GM18511 (cell line): ENCODE data around the gene GRIN2D.
"Not testable (repeated sequence)": the region's sequence is repeated elsewhere in the genome, so short reads cannot be mapped to it uniquely, and the experiment has no call there.

Experiments used
- ATAC-seq: cut with Tn5 transposase; IDR thresholded peaks from one replicate; pipeline ENCODE4 v1.9.1; 2021; ENCODE audit warnings: mild to moderate bottlenecking, moderate library complexity; ENCODE audit not compliant: unreplicated experiment

Gene GRIN2D

GRCh38 chr19:48371367-48371766 lies 22.1 kb upstream of the GRIN2D start:
- no peak for ATAC-seq

DNA sequence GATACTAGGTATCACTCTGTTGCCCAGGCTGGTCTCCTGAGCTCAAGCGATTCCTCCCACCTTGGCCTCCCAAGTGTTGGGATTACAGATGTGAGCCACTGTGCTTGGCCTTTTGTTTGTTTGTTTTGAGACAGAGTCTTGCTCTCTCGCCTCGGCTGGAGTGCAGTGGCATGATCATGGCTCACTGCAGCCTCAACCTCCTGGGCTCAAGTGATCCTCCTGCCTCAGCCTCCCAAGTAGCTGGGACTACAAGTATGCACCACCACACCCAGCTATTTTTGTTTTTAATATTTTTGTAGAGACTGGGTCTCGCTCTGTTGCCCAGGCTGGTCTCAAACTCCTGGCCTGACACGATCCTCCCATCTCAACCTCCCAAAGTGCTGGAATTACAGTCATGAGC lies 21.7 kb upstream of the GRIN2D start:
- ATAC-seq: not testable (repeated sequence)

GRCh38 chr19:48372904-48373303 lies 20.6 kb upstream of the GRIN2D start:
- no peak for ATAC-seq

GRCh38 chr19:48373567-48373966 lies 19.9 kb upstream of the GRIN2D start:
- no peak for ATAC-seq

DNA sequence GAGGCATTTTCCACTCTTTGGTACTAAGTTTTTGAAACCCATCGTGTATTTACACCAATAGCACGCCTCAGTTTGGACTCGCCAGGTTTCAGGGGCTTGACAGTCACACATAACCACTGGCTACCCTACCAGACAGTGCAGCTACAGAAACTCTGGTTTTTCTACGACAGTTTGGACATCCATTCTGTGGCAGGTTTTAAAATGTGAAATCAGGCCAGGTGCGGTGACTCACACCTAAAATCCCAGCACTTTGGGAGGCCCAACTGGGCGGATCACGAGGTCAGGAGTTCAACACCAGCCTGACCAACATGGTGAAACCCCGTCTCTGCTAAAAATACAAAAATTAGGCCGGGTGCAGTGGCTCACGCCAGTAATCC lies 15.3 kb upstream of the GRIN2D start:
- ATAC-seq: no peak

GRCh38 chr19:48379058-48379457 lies 14.4 kb upstream of the GRIN2D start:
- ATAC-seq: no peak

GRCh38 chr19:48381178-48381950 lies 12.1 kb upstream of the GRIN2D start:
- no peak for ATAC-seq

GRCh38 chr19:48382286-48382685 lies 11.2 kb upstream of the GRIN2D start:
- no peak for ATAC-seq

GRCh38 chr19:48385461-48386087 lies 7.9 kb upstream of the GRIN2D start:
- ATAC-seq: no peak

DNA sequence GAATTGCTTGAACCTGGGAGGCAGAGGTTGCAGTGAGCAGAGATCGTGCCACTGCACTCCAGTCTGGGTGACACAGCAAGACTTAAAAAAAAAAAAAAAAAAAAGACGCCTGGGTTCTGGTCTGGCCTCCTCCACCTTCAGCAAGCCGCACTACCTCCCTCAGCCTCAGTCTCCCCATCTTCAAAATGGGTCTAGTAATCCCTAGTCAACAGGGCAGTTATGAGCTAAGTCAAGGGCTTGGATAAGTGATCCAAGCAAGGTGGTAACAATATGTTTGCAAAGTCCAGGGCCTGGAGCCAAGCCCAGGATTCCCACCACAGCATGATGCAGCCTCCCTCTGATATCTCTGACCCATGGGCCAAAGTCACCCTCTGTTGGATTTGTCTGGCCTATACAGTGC lies 6.5 kb upstream of the GRIN2D start:
- no peak for ATAC-seq

GRCh38 chr19:48390188-48391099 lies 3.0 kb upstream of the GRIN2D start:
- ATAC-seq: no peak

- ATAC-seq: no peak
Measured at GRCh38 chr19:48391100-48392005, 2.1 kb upstream of the GRIN2D start, which contains the start of gene KDELR1. Gene KDELR1, minus strand, starts transcription at chr19:48391551. Its CDS starts 193 bp downstream, at chr19:48391358.

- ATAC-seq: not testable (repeated sequence)
Measured at GRCh38 chr19:48392006-48392344, 1.5 kb upstream of the GRIN2D start.

DNA sequence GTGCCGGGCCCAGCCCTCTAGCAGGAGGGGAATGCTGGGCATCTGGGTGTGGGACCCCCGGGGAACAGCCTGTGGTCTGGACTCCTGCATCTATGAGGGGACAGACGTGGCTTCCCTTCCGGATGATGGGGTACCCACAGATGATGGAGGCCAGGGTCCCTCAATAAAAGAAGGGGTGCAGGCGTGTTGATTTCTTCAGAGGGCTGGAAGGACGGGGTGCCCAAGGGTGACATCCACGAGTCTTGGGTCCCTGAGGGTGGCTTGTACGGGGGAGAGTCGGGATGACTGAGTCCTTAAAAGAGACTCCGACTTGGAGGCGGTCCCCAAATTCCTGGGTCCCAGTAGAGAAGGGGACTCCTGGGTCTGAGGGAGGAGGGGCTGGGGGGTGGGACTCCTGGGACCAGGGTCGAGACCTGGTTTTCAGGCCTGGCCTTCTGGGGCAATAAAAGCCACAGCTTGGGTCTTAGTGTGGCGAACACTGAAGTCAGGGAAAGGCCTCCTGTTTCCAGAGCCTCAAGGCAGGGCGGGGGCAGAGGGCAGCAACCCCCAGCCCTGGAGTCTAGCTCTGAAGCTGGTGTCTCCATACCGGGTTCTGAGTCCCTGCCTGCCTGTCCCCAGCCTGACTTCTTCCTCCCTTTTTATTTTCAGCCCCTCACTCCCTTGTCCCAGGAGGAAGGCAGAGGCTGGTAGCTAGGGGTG lies 459 bp upstream of the GRIN2D start:
- ATAC-seq: no peak

GRCh38 chr19:48394331-48395169 lies 1.1 kb downstream of the GRIN2D start:
- ATAC-seq: no peak

DNA sequence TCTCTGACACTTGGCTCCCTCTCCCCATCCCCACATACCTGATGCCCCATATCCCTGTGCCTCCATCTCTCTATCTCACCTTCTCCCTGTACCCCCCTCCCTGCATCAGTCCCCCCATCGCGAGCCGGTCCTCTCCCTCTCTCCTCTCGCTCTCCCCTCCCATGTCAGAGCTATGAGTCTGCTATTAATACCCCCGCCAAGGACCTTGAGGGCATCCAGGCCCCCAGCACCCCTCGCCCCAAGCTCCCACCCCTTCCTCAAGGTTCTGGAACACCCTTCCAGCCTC lies 1.6 kb downstream of the GRIN2D start:
- no peak for ATAC-seq

DNA sequence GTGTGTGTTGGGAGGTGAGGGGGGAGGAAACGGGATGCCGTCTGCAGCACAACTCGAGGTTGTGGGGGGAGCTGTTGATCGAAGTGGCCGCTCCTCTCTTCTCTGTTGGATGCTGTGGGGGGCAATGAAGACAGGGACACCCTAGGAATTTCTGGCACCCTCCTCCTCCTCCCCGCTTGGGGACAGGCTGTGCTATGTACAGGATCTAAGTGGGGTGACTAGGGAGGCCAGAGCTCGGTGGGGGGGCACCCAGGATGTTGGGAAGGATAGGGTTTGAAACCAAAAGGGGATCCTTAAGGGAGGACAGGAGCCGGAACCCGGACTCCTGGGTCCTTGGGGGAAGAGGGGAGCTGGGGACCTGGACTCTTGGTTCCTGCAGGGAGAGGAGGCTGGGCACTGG lies 2.0 kb downstream of the GRIN2D start:
- no peak for ATAC-seq

GRCh38 chr19:48396016-48396823 lies 2.8 kb downstream of the GRIN2D start:
- ATAC-seq: no peak

DNA sequence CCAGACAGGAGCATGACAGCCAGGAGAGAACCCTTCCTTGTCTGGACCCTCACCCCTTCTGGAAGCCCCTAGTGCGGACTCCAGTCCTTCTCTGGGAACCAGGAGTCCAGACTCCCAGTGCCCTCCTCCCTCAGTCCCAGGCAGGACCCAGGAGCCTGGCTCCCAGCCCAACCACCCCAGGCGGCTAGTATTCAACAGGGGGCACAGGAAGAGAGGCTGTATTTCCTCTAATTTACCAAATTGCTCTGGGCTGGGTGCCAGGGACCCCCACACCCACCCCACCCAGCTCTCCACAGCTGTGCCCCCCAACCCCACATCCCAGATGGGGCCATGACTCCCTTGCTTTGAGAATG lies 3.3 kb downstream of the GRIN2D start:
- no peak for ATAC-seq
